IPS DF 4.7 (cell line): ENCODE results near the gene RNF113B.

ENCODE experiments used
- DNase-seq: peaks from one replicate; pipeline ENCODE4 v3.0.0-alpha.2; 2013; ENCODE audit warnings: low spot score; ENCODE audit errors: extremely low read depth

RNF113B gene

DNA sequence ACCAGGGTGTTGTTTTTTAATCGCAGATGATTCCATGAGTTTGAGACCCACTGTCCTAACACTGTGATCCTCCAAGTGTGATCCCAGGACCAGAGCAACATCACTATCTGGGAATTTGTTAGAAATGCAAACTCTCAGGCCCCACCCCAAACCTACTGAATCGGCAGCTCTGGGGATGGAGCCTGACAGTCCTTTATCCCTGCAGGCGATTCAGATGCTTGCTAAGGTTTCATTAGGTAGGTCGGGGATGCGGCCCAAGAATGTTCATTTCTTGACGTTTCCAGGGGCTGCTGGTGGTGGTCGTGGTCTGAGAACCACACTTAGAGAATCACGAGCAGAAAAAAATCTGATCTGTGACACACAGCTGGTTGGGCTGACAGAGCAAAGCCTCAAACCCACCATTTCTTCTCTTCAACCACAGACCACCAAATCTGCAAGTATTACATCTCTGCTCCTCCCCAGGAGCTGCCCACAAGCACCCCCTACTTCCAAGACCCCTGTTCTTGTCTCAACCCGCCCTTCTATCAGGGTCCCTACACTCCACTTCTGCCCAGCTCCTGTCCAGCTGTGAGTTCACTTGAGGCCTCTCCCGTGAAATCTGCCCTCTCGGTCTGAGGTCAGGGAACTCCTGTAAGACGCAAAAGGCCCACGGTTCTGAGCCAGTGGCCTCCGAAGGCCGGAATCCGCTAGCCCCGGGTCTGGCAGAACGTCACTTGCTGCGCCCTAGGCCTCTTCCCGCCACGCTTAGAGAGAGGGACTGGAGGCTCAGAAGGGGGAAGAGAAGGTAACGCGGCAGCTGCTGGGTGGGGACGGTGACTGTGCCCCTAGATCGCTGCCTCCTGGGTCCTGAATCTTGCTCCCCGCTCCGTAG is 35.3 kb downstream of the RNF113B start:
- no peak for DNase-seq

- DNase-seq = no peak
These were observed 36.0 kb downstream of the RNF113B start for GRCh38 chr13:98141091-98141490.

GRCh38 chr13:98134901-98135300 is 42.2 kb downstream of the RNF113B start:
- DNase-seq = no peak

DNA sequence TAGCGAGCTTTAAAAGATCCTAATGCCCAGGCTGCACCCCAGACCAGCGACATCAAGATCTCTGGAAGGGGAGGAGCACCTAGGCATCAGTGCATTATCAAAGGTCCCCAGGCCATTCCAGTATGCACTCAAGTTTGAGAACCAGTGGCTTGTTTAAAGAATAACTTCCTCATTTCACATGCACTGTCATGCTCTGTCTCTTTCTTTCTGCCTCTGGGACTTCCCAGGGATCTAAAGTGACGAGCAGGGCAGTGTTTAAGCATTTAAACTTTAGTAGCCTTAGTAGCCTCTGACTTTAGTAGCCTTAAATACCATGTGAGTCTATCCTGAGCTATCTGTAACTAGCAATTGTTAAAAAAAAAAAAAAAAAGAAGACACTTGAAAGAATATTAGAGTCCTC is 43.1 kb downstream of the RNF113B start:
- no peak for DNase-seq

DNA sequence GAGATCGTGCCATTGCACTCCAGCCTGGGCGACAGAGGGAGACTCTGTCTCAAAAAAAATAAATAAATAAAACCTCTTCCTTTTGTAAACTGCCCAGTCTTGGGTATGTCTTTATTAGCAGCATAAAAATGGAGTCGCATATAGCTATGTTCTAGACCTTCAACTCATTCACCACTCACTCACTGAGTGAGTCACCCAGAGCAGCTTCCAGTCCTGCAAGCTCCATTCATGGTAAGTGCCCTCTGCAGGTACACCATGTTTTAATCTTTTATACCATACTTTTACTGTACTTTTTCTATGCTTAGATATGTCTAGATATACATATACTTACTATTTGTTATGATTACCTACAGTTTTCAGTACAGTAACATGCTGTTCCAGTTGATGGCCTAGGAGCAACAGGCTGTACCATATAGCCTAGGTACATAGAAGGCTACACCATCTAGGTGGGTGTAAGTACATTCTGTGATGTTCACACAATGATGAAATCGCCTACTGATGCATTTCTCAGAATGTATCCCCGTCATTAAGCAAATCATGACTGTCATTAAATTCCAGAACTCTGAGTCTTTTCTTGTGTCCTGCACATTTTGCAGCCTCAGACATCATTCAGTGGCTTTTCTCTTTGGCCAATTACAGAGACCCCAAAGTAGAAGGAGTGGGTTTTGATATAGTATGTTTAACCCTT is 47.9 kb downstream of the RNF113B start:
- no peak for DNase-seq
